Heart left ventricle (tissue), 16 donors: ENCODE measurements around the gene SCAANT1. TPM values are rescaled to one million over a fixed set of nuclear protein-coding genes. Genes with fewer than 3 reads are reported as not detected.

ENCODE experiments used
- ATAC-seq, 4 donors: fragments of 200-7000 bp; cut with Tn5 transposase; one replicate each; pipeline ENCODE4 v1.9.1; 2020 to 2022; ENCODE audit warnings: moderate library complexity in 4 of 4, mild to moderate bottlenecking in 3 of 4, moderate number of reproducible peaks in 1 of 4
- DNase-seq, 5 donors: peaks; one replicate each; pipeline ENCODE4 v3.0.0-alpha.2; 2020
- H3K27ac ChIP-seq, 12 donors: fragments of 200-600 bp; sonication (generic) in 4 of 12; one replicate each; pipeline versions ENCODE4 v1.5.0 to v1.8.0; 2016 to 2022; ENCODE audit warnings: mild to moderate bottlenecking in 2 of 12
- H3K27me3 ChIP-seq, 9 donors: fragments of 200-600 bp; sonication (generic) in 2 of 9; one replicate each; pipeline versions ENCODE4 v1.5.1 to v1.8.0; 2016 to 2022; ENCODE audit warnings: mild to moderate bottlenecking in 3 of 9
- H3K36me3 ChIP-seq, 9 donors: fragments of 200-600 bp; sonication (generic) in 2 of 9; one replicate each; pipeline versions ENCODE4 v1.5.0 to v1.8.0; 2018 to 2022; ENCODE audit warnings: mild to moderate bottlenecking in 2 of 9
- H3K4me1 ChIP-seq, 12 donors: fragments of 200-600 bp; sonication (generic) in 4 of 12; one replicate each; pipeline versions ENCODE4 v1.5.0 to v1.8.0; 2016 to 2022; ENCODE audit warnings: mild to moderate bottlenecking in 3 of 12
- H3K4me3 ChIP-seq, 12 donors: fragments of 200-600 bp; sonication (generic) in 4 of 12; one replicate each; pipeline versions ENCODE4 v1.5.0 to v1.8.0; 2017 to 2022; ENCODE audit warnings: mild to moderate bottlenecking in 9 of 12, moderate library complexity in 4 of 12
- H3K9me3 ChIP-seq, 12 donors: fragments of 200-600 bp; sonication (generic) in 4 of 12; one replicate each; pipeline versions ENCODE4 v1.5.0 to v1.8.0; 2016 to 2022; ENCODE audit warnings: mild to moderate bottlenecking in 1 of 12
- POLR2A ChIP-seq, 2 donors: fragments of 450-650 bp; IDR thresholded peaks; one replicate each; pipeline ENCODE4 v1.6.1; 2017; ENCODE audit warnings: antibody characterized with exemption in 2 of 2, mild to moderate bottlenecking in 2 of 2, moderate library complexity in 2 of 2
- WGBS, 4 donors: extraction: QIAGEN DNeasy Blood & Tissue Kit in 2 of 4; methylation state at CpG; one replicate each; pipeline versions ENCODE4 v1.1.5 to v1.1.7; 2013 to 2018; 5-methylcytosine and 5-hydroxymethylcytosine counted together
- intact Hi-C, 10 donors: fragments of 100-400 bp; cut with DNase I; formaldehyde crosslinking; loops; one replicate each; pipeline versions ENCODE4 v1.11.1 to v1.14.2; 2022
- polyA plus RNA-seq, 2 donors: library from polyadenylated mRNA; stranded (reverse); fragments of 200-250 nt; gene quantifications; one replicate each; pipeline ENCODE4 v1.2.3, GENCODE V29; 2013
- total RNA-seq, 9 donors: library from RNA; depleted of rRNA in 2 of 9; stranded (reverse); fragments of >200 nt in 2 of 9; fragmentation: NEBNext Ultra II Directional in 3 of 9; extraction: Animal tissue kit (Norgen Biotek cat#: 25700) in 3 of 9; gene quantifications; one replicate each; pipeline versions ENCODE4 v1.1.0 to v1.2.4, GENCODE V29; 2016 to 2023
- TF ChIP-seq, protein P1 (sequence below), 12 donors: fragments of 200-600 bp; sonication (generic) in 4 of 12; IDR thresholded peaks; one replicate each; pipeline versions ENCODE4 v1.5.0 to v1.8.0; 2018 to 2022; ENCODE audit warnings: antibody characterized with exemption in 12 of 12, mild to moderate bottlenecking in 5 of 12
- donor health status: ischemic (EF 13 %, LVEDD 7.1; RV severe dilation, severe dysfunction).
- donor health status: healthy with polysubstance abuse.
- donor health status: DM: no; HTN: yes; CAD: no.
- donor health status: DM: no; HTN: no; CAD: no.
- donor health status: ischemic (EF 25% LVEDD 6.9; RV normal size, moderate dysfunction).
- donor health status: ischemic (EF 25% LVEDD 5.7; RV mildly dilated, moderate dysfunction).
- donor health status: healthy.
- donor health status: DM: yes; HTN: yes; CAD: no.
- donor health status: ischemic (EF 35%, LVEDD 5.7; RV mildly dilated, moderate dysfunction).
- donor health status: nonischemic (EF 11% LVEDD 7.7; RV severe dilation, severe dysfunction).
- donor health status: DM: yes; HTN: yes; CAD: no.
- donor health status: PGD.
- donor health status: ischemic (EF 29% LVEDD 5.4; RV normal size, mild dysfunction).
- donor health status: nonischemic (EF 23%, LVEDD 6.1; RV moderate dilation, normal function).

Gene SCAANT1
- total and polyA plus RNA-seq, 11 donors = not detected

DNA sequence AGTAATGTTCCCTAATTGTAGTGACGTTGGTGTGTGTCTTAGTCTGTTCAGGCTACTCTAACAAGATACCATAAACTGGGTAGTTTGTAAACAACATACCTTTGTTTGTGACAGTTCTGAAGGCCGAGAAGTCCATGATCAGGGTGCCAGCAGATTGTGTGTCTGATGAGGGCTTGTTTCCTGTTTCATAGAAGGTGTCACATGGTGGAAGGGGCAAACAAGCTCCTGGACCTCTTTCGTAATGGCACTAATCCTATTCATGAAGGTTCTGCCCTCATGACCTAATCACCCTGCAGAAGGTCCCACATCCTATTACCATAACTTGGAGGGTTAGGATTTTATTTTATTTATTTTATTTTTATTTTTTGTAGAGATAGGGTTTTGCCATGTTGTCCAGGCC lies 37.4 kb downstream of the SCAANT1 start:
- DNase-seq (no peak), ATAC-seq (no peak)
- TF ChIP-seq, protein P1, sequence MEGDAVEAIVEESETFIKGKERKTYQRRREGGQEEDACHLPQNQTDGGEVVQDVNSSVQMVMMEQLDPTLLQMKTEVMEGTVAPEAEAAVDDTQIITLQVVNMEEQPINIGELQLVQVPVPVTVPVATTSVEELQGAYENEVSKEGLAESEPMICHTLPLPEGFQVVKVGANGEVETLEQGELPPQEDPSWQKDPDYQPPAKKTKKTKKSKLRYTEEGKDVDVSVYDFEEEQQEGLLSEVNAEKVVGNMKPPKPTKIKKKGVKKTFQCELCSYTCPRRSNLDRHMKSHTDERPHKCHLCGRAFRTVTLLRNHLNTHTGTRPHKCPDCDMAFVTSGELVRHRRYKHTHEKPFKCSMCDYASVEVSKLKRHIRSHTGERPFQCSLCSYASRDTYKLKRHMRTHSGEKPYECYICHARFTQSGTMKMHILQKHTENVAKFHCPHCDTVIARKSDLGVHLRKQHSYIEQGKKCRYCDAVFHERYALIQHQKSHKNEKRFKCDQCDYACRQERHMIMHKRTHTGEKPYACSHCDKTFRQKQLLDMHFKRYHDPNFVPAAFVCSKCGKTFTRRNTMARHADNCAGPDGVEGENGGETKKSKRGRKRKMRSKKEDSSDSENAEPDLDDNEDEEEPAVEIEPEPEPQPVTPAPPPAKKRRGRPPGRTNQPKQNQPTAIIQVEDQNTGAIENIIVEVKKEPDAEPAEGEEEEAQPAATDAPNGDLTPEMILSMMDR (IDR thresholded peaks at IDR 0.05) = no peak
- no peak for TF ChIP-seq POLR2A (IDR thresholded peaks at IDR 0.05)
- Histone ChIP-seq H3K27me3 (no peaks in the 10 kb centered on the region), H3K4me3 (no peak overlapping the region), H3K36me3 (no peaks in the 10 kb centered on the region), H3K27ac (no peak overlapping the region), H3K9me3 (no peaks in the 10 kb centered on the region), H3K4me1 (peaks cover 0 to 46% (median 24%) of the 10 kb centered on the region in 12 donors)
- whole genome bisulfite sequencing, 4 donors = 90 to 94% (median 91%) methylated on average over 3 of the region's 3 CpGs
- intact Hi-C loops = no loop called here

DNA sequence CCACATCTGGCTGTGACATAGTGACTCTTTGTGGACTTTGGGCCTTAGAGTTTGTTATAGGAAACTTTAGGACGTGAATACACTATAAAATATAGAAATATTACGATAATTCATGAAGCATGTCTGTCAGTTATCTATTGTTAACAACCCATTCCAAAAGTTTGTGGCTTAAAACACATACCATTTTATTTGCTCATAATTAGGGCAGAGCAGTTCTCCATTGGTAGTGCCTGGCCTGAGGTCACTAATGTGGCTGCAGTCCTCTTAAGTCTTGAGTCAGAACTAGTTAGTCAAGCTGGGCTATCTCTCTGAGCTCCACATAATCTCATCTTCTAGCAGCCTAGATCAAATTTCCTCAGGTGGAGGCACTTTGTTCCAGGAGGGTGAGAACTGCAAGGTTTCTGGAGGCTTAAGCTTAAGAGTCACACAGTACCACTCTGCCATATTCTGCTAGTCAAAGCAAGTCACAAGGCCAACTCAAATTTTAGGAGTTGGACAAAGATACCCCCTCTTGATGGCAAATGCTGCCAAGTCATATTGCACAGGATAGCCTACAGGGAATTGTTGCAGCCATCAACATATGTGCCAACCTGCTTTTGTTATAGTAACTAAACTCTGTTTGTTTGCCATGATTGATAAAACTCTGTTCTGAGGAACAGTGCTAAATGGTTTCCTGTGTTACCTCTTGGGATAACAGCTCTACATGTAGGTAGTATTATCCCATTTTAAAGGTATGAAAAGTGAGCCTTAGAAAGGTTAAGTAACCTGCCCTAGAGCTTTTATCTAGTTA lies 39.9 kb downstream of the SCAANT1 start:
- H3K27me3 ChIP-seq = no peaks in the 10 kb centered on the region
- no peak overlapping the region for H3K27ac ChIP-seq
- no peaks in the 10 kb centered on the region for H3K9me3 ChIP-seq
- DNase-seq (no peak), ATAC-seq (peak in 1 of 4 donors; percentile 38)
- H3K4me3 ChIP-seq = no peak overlapping the region
- 96 to 97% (median 97%) methylated on average over 2 of the region's 2 CpGs for WGBS, 4 donors
- peaks cover 0 to 33% (median 15%) of the 10 kb centered on the region in 12 donors for H3K4me1 ChIP-seq
- intact Hi-C loops = no loop called here
- H3K36me3 ChIP-seq = no peaks in the 10 kb centered on the region
- TF ChIP-seq, protein P1 (IDR thresholded peaks at IDR 0.05) = no peak
- TF ChIP-seq POLR2A (IDR thresholded peaks at IDR 0.05) = no peak

DNA sequence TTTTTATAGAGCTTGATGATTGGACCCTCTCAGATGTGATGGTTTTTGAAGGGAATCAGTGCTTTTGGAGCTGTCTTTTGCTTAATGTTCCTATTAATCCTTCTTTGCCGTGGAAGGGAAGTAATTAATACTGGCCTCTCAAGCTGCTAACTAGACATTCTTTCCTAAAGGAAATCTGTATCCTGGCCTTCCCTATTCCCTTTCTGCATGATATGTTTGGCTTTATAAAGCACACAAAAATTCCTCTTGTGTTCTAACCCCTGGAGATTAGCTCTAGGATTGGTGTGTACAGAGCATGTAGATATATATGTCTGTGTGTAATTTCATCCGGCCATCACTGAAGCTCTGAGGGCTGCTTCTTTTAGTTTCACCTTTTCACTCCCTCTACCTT lies 41.6 kb downstream of the SCAANT1 start:
- ATAC-seq = no peak
- WGBS, 4 donors = 50 to 71% (median 64%) methylated on average over 2 of the region's 2 CpGs

More for the DNA sequence above, 41.6 kb downstream of the SCAANT1 start:
- Histone ChIP-seq H3K27me3 (no peaks in the 10 kb centered on the region), H3K36me3 (peaks cover 0 to 7% (median 0%) of the 10 kb centered on the region in 9 donors), H3K9me3 (no peaks in the 10 kb centered on the region), H3K4me3 (no peak overlapping the region), H3K4me1 (peaks cover 0 to 21% (median 4%) of the 10 kb centered on the region in 12 donors), H3K27ac (no peak overlapping the region)
- DNase-seq = no peak
- intact Hi-C loops = no loop called here
- no peak for TF ChIP-seq POLR2A (IDR thresholded peaks at IDR 0.05)
- TF ChIP-seq, protein P1 (IDR thresholded peaks at IDR 0.05) = no peak
